ENCODE data around the gene ABAT.

ABAT gene

GRCh38 chr16:8663192-8664089 lies 11.0 kb upstream of the ABAT start:
- no peak for DNase-seq (ENCODE audit: low spot score)
- in situ Hi-C loops (cut with MboI; ENCODE audit: low sequenced_read_pairs, unreplicated experiment) = loop anchor here (10.0 kb wide), 2 partner anchors 211 to 471 kb away; no protein-coding TSS in a partner anchor
- TF ChIP-seq CTCF (IDR thresholded peaks at IDR 0.05; ENCODE audit: borderline replicate concordance, control extremely low read depth, extremely low read depth, insufficient read depth, missing control alignments) = no peak

GRCh38 chr16:8665529-8665928 lies 8.9 kb upstream of the ABAT start:
- no peak for TF ChIP-seq CTCF (IDR thresholded peaks at IDR 0.05; ENCODE audit: borderline replicate concordance, control extremely low read depth, extremely low read depth, insufficient read depth, missing control alignments)
- in situ Hi-C loops (cut with MboI; ENCODE audit: low sequenced_read_pairs, unreplicated experiment) = loop anchor here (10.0 kb wide), 2 partner anchors 209 to 469 kb away; no protein-coding TSS in a partner anchor
- DNase-seq (ENCODE audit: low spot score) = no peak

- no peak for TF ChIP-seq CTCF (IDR thresholded peaks at IDR 0.05; ENCODE audit: borderline replicate concordance, control extremely low read depth, extremely low read depth, insufficient read depth, missing control alignments)
- in situ Hi-C loops (cut with MboI; ENCODE audit: low sequenced_read_pairs, unreplicated experiment) = loop anchor here (10.0 kb wide), 2 partner anchors 207 to 467 kb away; no protein-coding TSS in a partner anchor
- DNase-seq (ENCODE audit: low spot score) = no peak
Observed at GRCh38 chr16:8667492-8667891, 6.9 kb upstream of the ABAT start.

GRCh38 chr16:8668113-8668512 lies 6.3 kb upstream of the ABAT start:
- in situ Hi-C loops (cut with MboI; ENCODE audit: low sequenced_read_pairs, unreplicated experiment) = loop anchor here (10.0 kb wide), 2 partner anchors 207 to 467 kb away; no protein-coding TSS in a partner anchor
- DNase-seq (ENCODE audit: low spot score) = no peak
- TF ChIP-seq CTCF (IDR thresholded peaks at IDR 0.05; ENCODE audit: borderline replicate concordance, control extremely low read depth, extremely low read depth, insufficient read depth, missing control alignments) = no peak

- in situ Hi-C loops (cut with MboI; ENCODE audit: low sequenced_read_pairs, unreplicated experiment) = loop anchor here (10.0 kb wide), 2 partner anchors 205 to 465 kb away; no protein-coding TSS in a partner anchor
Observed at GRCh38 chr16:8669481-8669880, 4.9 kb upstream of the ABAT start.

More at GRCh38 chr16:8669481-8669880, 4.9 kb upstream of the ABAT start:
- no peak for TF ChIP-seq CTCF (IDR thresholded peaks at IDR 0.05; ENCODE audit: borderline replicate concordance, control extremely low read depth, extremely low read depth, insufficient read depth, missing control alignments)
- DNase-seq (ENCODE audit: low spot score) = no peak

Data from GM13976 (cell line).